H7 (cell line): ENCODE measurements around the gene WDR27. TPM values are rescaled to one million over a fixed set of nuclear protein-coding genes. Genes with fewer than 3 reads are reported as not detected.

ENCODE experiments used
- DNase-seq: peaks from one replicate; pipeline ENCODE4 v3.0.0; 2012
- H3K27me3 ChIP-seq: 2 replicates; pipeline ENCODE4 v1.6.0; 2011; ENCODE audit warnings: mild to moderate bottlenecking, low read length; ENCODE audit not compliant: control insufficient read depth, insufficient read depth
- H3K36me3 ChIP-seq: replicated peaks from 2 replicates; pipeline ENCODE4 v1.5.1; 2011; ENCODE audit warnings: low read length; ENCODE audit not compliant: control insufficient read depth, insufficient read depth
- H3K4me3 ChIP-seq: 2 replicates; pipeline ENCODE4 v1.5.1; 2011; ENCODE audit warnings: low read depth, mild to moderate bottlenecking, control low read depth, low read length, moderate library complexity; ENCODE audit not compliant: insufficient read depth
- total RNA-seq: library from RNA; depleted of rRNA; stranded (reverse); fragments of >200 nt; shearing (Covaris generic); gene quantifications from 2 replicates; pipeline ENCODE4 v1.2.3, GENCODE V29; 2014; rRNA removed

WDR27 gene
- total RNA-seq, 1 experiment from 2014 or later: 45.4 TPM

DNA sequence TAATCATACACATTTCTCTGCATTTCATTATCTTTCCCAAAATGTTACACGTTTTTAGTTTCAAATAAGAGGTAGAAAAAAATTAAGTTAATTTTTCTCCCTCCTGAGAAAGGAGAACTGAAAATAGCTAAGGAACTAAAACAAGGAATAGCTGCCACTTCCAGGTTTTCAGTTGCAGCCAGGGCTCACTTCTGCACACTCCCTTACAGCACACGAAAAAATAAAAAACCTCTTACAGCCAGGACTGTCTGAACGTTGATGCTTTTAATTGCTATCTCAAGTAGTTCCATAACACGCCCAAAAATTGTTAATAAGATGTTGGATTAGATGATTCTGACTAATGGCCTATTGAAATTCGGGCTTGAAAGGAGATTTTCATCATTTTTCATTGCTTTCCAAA is 294.5 kb downstream of the WDR27 start:
- DNase-seq: no peak
- Histone ChIP-seq H3K4me3 (no peak overlapping the region), H3K27me3 (no peaks in the 10 kb centered on the region), H3K36me3 (no peaks in the 10 kb centered on the region)

Other genes starting within 250 kb of the WDR27 start
- 34.0 and 34.8 TPM in 2 replicates for gene C6orf120, start 97 bp upstream of the WDR27 start, total RNA-seq
- gene PHF10, start 22.5 kb upstream of the WDR27 start, total RNA-seq: 19.9 and 22.1 TPM in 2 replicates
- gene DYNLT2, start 49.5 kb upstream of the WDR27 start, total RNA-seq: 1.3 and 1.7 TPM in 2 replicates
- 13.4 and 22.9 TPM in 2 replicates for gene ERMARD, start 49.6 kb upstream of the WDR27 start, total RNA-seq